Measurements from ENCODE around the gene ARMC6. TPM values are rescaled to one million over a fixed set of nuclear protein-coding genes. Genes with fewer than 3 reads are reported as not detected.

The ARMC6 gene
- total and polyA plus RNA-seq, 7 donors, result 11.4 to 23.5 (median 15.6) TPM

- no peaks in the 10 kb centered on the region for H3K4me1 ChIP-seq
- H3K36me3 ChIP-seq, result peaks cover 0 to 74% (median 37%) of the 10 kb centered on the region in 4 donors
- no peak for TF ChIP-seq CTCF (IDR thresholded peaks at IDR 0.05)
- TF ChIP-seq POLR2AphosphoS5 (IDR thresholded peaks at IDR 0.05), result no peak
- no peak for TF ChIP-seq POLR2A (IDR thresholded peaks at IDR 0.05)
- no peak for TF ChIP-seq EP300 (IDR thresholded peaks at IDR 0.05)
- 95% methylated on average over 15 of the region's 15 CpGs for WGBS, 2 donors
- H3K27me3 ChIP-seq, result no peaks in the 10 kb centered on the region
- H3K27ac ChIP-seq, result no peak overlapping the region
- no peaks in the 10 kb centered on the region for H3K9me3 ChIP-seq
- no peak overlapping the region for H3K4me3 ChIP-seq
- intact Hi-C loops (cut with DNase I), result loop anchor here (2.0 kb wide), 2 partner anchors 84 to 120 kb away; partner anchors contain the start of gene TMEM161A
- DNase-seq, result no peak
Observed at GRCh38 chr19:19054315-19054938, 21.0 kb downstream of the ARMC6 start.

GRCh38 chr19:19054939-19055440 is 21.6 kb downstream of the ARMC6 start:
- Histone ChIP-seq H3K27me3 (no peaks in the 10 kb centered on the region), H3K4me3 (no peak overlapping the region), H3K4me1 (no peaks in the 10 kb centered on the region), H3K27ac (no peak overlapping the region), H3K36me3 (peaks cover 0 to 71% (median 37%) of the 10 kb centered on the region in 4 donors), H3K9me3 (no peaks in the 10 kb centered on the region)
- WGBS, 2 donors, result 95 to 97% methylated on average over 19 of the region's 19 CpGs
- TF ChIP-seq EP300 (IDR thresholded peaks at IDR 0.05) (no peak), POLR2AphosphoS5 (IDR thresholded peaks at IDR 0.05) (no peak), POLR2A (IDR thresholded peaks at IDR 0.05) (no peak), CTCF (IDR thresholded peaks at IDR 0.05) (no peak)
- no peak for DNase-seq
- intact Hi-C loops (cut with DNase I), result loop anchor here (2.0 kb wide), 2 partner anchors 84 to 120 kb away; partner anchors contain the start of gene TMEM161A

GRCh38 chr19:19055701-19056100 is 22.3 kb downstream of the ARMC6 start:
- Histone ChIP-seq H3K27ac (no peak overlapping the region), H3K4me3 (no peak overlapping the region), H3K27me3 (no peaks in the 10 kb centered on the region), H3K9me3 (no peaks in the 10 kb centered on the region), H3K4me1 (no peaks in the 10 kb centered on the region), H3K36me3 (peaks cover 0 to 71% (median 37%) of the 10 kb centered on the region in 4 donors)
- 95% methylated on average over 13 of the region's 13 CpGs for WGBS, 2 donors
- DNase-seq, result no peak
- intact Hi-C loops (cut with DNase I), result loop anchor here (2.0 kb wide), 2 partner anchors 83 to 119 kb away; partner anchors contain the start of gene TMEM161A
- TF ChIP-seq EP300 (IDR thresholded peaks at IDR 0.05), result no peak
- TF ChIP-seq POLR2AphosphoS5 (IDR thresholded peaks at IDR 0.05), result no peak
- no peak for TF ChIP-seq CTCF (IDR thresholded peaks at IDR 0.05)
- TF ChIP-seq POLR2A (IDR thresholded peaks at IDR 0.05), result no peak

- 80 to 85% methylated on average over 9 of the region's 9 CpGs for WGBS, 2 donors
- no peak for DNase-seq
- Histone ChIP-seq H3K4me1 (no peaks in the 10 kb centered on the region), H3K4me3 (no peak overlapping the region), H3K36me3 (peaks cover 0 to 61% (median 35%) of the 10 kb centered on the region in 4 donors), H3K27me3 (no peaks in the 10 kb centered on the region), H3K9me3 (no peaks in the 10 kb centered on the region), H3K27ac (no peak overlapping the region)
- no peak for TF ChIP-seq EP300 (IDR thresholded peaks at IDR 0.05)
- no peak for TF ChIP-seq CTCF (IDR thresholded peaks at IDR 0.05)
- TF ChIP-seq POLR2AphosphoS5 (IDR thresholded peaks at IDR 0.05), result no peak
- no peak for TF ChIP-seq POLR2A (IDR thresholded peaks at IDR 0.05)
- intact Hi-C loops (cut with DNase I), result no loop called here
Observed at GRCh38 chr19:19056636-19057275, 23.4 kb downstream of the ARMC6 start.

Data from sigmoid colon (tissue), 7 donors.